ENCODE results near the gene TESMIN.

The TESMIN gene

DNA sequence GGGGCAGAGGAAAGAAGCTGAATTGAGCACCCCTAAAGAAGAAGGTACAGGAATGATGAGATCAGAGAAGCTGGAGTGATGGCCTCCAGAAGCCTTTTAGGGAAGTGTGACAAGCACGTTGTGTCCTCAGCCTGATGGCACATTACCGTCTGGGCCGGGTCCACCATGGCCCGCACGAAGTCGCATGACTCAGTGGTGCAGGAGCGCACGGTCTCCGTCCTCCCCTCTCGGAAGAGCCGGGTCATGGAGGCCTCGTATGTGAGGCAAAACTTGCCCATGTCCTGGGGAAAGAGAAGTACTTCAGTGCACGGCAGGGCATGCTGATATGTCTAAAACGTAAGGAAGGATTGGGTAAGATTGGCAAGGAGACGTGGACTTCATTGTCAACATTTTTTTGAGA lies 11.2 kb upstream of the TESMIN start:
- no peak overlapping the region for H3K4me3 ChIP-seq (replicated peaks; ENCODE audit: low read depth, low read length)
- DNase-seq (ENCODE audit: extremely low read depth, insufficient read length) = no peak
- H3K27me3 ChIP-seq (replicated peaks; ENCODE audit: control insufficient read depth, insufficient read depth, low read length) = no peaks in the 10 kb centered on the region
- TF ChIP-seq, protein P1, sequence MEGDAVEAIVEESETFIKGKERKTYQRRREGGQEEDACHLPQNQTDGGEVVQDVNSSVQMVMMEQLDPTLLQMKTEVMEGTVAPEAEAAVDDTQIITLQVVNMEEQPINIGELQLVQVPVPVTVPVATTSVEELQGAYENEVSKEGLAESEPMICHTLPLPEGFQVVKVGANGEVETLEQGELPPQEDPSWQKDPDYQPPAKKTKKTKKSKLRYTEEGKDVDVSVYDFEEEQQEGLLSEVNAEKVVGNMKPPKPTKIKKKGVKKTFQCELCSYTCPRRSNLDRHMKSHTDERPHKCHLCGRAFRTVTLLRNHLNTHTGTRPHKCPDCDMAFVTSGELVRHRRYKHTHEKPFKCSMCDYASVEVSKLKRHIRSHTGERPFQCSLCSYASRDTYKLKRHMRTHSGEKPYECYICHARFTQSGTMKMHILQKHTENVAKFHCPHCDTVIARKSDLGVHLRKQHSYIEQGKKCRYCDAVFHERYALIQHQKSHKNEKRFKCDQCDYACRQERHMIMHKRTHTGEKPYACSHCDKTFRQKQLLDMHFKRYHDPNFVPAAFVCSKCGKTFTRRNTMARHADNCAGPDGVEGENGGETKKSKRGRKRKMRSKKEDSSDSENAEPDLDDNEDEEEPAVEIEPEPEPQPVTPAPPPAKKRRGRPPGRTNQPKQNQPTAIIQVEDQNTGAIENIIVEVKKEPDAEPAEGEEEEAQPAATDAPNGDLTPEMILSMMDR (IDR thresholded peaks at IDR 0.05; ENCODE audit: insufficient read depth, low read length, poor library complexity, severe bottlenecking) = no peak
- no peaks in the 10 kb centered on the region; the same call in 1 of the 2 replicates for H3K36me3 ChIP-seq (ENCODE audit: control insufficient read depth, insufficient read depth, low read length)

DNA sequence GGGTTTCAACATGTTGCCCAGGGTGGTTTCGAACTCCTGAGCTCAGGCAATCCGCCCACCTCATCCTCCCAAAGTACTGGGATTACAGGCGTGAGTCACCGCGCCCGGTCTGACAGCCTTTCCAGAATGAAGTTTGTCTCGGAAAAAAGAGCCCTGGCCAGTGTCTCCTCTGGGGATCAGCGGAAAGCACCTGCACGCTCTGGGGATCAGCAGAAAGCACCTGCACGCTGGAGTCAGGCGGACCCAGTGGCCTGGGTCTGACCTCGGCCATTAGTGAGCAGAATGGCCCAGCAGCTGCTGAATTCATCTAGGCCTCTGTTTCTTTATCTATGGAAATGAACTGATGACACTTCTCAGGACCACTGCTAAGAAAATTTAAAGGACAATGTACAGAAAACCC lies 10.5 kb upstream of the TESMIN start:
- Histone ChIP-seq H3K4me3 (replicated peaks; ENCODE audit: low read depth, low read length) (no peak overlapping the region), H3K36me3 (ENCODE audit: control insufficient read depth, insufficient read depth, low read length) (no peaks in the 10 kb centered on the region; the same call in 1 of the 2 replicates), H3K27me3 (replicated peaks; ENCODE audit: control insufficient read depth, insufficient read depth, low read length) (no peaks in the 10 kb centered on the region)
- no peak for DNase-seq (ENCODE audit: extremely low read depth, insufficient read length)
- TF ChIP-seq, protein P1 (IDR thresholded peaks at IDR 0.05; ENCODE audit: insufficient read depth, low read length, poor library complexity, severe bottlenecking) = no peak

DNA sequence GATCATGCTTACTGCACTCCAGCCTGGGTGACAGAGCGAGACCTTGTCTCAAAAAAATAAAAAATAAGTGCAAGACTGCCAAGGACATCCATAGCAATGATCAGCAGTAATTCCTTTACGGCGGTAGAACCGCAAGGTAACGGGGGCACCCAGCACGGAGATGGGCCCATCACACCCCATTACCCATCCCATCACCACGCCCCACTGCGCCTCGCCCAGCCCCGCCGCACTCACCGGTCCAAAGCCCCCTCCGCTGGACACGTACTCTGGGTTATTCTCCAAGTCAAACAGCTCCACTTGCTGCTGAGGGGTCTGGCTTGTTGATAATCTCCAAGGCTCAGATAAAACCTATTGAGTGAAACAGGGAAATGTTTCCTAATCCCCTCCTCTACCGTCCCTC lies 8.7 kb upstream of the TESMIN start:
- Histone ChIP-seq H3K27me3 (replicated peaks; ENCODE audit: control insufficient read depth, insufficient read depth, low read length) (no peaks in the 10 kb centered on the region), H3K4me3 (replicated peaks; ENCODE audit: low read depth, low read length) (no peak overlapping the region), H3K36me3 (ENCODE audit: control insufficient read depth, insufficient read depth, low read length) (no peaks in the 10 kb centered on the region; the same call in 1 of the 2 replicates)
- no peak for DNase-seq (ENCODE audit: extremely low read depth, insufficient read length)
- TF ChIP-seq, protein P1 (IDR thresholded peaks at IDR 0.05; ENCODE audit: insufficient read depth, low read length, poor library complexity, severe bottlenecking) = no peak

DNA sequence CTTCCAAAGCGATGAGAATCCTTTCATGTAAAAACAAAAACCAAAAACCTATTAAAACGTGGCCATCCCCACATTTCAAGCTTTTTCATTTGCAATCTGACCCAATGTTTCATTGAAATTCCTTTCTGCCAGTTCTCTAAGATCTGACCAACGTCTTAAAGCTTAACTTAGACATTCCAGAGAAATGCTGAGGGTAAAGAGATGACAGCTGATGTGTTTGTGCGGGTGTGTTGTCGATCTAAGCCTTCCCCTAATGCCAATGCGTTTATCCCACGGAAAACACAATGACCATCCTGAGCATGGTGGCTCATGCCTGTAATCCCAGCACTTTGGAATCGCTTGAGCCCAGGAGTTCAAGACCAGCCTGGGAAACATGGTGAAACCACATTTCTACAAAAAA lies 6.4 kb upstream of the TESMIN start:
- no peaks in the 10 kb centered on the region; the same call in 1 of the 2 replicates for H3K36me3 ChIP-seq (ENCODE audit: control insufficient read depth, insufficient read depth, low read length)

DNA sequence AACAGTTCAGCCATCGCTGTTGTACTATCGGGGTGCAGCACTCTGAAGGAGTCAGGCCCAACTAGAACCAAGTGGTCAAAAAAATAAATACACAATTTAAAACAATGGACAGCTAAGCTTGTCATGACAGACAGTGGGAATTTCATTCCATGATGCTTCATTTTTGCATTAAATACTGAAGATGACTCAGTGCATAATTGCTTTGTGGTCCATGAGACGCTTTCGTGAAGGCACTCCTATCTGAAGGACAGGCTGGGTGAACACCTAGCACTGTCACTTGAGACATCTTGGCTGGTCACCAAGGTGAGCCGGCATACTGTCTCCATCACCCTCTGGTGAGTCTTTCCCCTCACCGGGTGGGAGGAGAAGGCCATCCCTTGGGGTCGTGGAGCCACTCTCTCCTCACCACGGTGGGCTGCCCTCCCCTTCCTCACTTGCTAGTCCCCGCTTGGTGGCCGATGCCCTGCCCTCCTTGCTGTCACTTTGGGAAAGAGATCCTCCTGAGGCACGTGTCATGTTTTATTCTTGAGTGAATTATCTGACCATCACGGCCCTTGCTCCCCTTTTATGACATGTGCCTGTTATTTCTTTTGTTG lies 4.9 kb upstream of the TESMIN start:
- Histone ChIP-seq H3K4me3 (replicated peaks; ENCODE audit: low read depth, low read length) (no peak overlapping the region), H3K27me3 (replicated peaks; ENCODE audit: control insufficient read depth, insufficient read depth, low read length) (no peaks in the 10 kb centered on the region), H3K36me3 (ENCODE audit: control insufficient read depth, insufficient read depth, low read length) (no peaks in the 10 kb centered on the region; the same call in 1 of the 2 replicates)
- TF ChIP-seq, protein P1 (IDR thresholded peaks at IDR 0.05; ENCODE audit: insufficient read depth, low read length, poor library complexity, severe bottlenecking) = no peak
- DNase-seq (ENCODE audit: extremely low read depth, insufficient read length) = no peak

More for the DNA sequence above, 6.4 kb upstream of the TESMIN start:
- DNase-seq (ENCODE audit: extremely low read depth, insufficient read length) = no peak
- no peak overlapping the region for H3K4me3 ChIP-seq (replicated peaks; ENCODE audit: low read depth, low read length)
- TF ChIP-seq, protein P1 (IDR thresholded peaks at IDR 0.05; ENCODE audit: insufficient read depth, low read length, poor library complexity, severe bottlenecking) = no peak
- no peaks in the 10 kb centered on the region for H3K27me3 ChIP-seq (replicated peaks; ENCODE audit: control insufficient read depth, insufficient read depth, low read length)

DNA sequence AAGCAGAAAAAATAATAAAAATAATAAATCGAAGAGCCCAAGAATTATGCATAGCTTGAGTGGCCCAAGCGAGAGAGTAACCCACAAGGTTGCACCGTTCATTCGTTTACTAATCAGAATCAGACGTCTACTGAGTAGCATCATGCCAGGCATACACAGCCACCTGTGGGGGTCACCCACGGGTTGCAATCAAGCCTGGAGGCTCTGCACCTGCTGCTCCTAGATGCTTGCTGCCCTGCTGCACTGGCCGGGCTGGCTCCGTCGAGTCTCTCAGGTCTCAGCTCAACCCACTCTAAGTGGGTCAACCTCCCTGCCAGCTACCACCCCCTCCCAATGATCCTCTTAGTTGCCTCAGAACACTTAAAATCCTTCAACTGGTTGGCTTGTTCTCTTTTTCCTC lies 2.0 kb upstream of the TESMIN start:
- TF ChIP-seq, protein P1 (IDR thresholded peaks at IDR 0.05; ENCODE audit: insufficient read depth, low read length, poor library complexity, severe bottlenecking) = no peak
- no peak for DNase-seq (ENCODE audit: extremely low read depth, insufficient read length)
- H3K27me3 ChIP-seq (replicated peaks; ENCODE audit: control insufficient read depth, insufficient read depth, low read length) = no peaks in the 10 kb centered on the region
- H3K4me3 ChIP-seq (replicated peaks; ENCODE audit: low read depth, low read length) = no peak overlapping the region
- H3K36me3 ChIP-seq (ENCODE audit: control insufficient read depth, insufficient read depth, low read length) = no peaks in the 10 kb centered on the region

All from GM06990 (cell line).